Measurements from ENCODE around the gene SGCG.
"Not testable (repeated sequence)": the region's sequence is repeated elsewhere in the genome, so short reads cannot be mapped to it uniquely, and the experiment has no call there.

SGCG gene

GRCh38 chr13:23180711-23181110 lies at the start of gene SGCG:
TSS of gene SGCG (plus strand) at chr13:23180979. CDS start at chr13:23203695, 22,716 bp downstream.
- no peak for DNase-seq

- DNase-seq: no peak
Observed at GRCh38 chr13:23134542-23134941, 46.2 kb upstream of the SGCG start.

GRCh38 chr13:23140492-23140891 lies 40.3 kb upstream of the SGCG start:
- DNase-seq: no peak

- no peak for DNase-seq
Observed at GRCh38 chr13:23141964-23142363, 38.8 kb upstream of the SGCG start.

- not testable (repeated sequence) for DNase-seq
Observed at GRCh38 chr13:23142607-23143006, 38.2 kb upstream of the SGCG start.

GRCh38 chr13:23144431-23144830 lies 36.3 kb upstream of the SGCG start:
- no peak for DNase-seq

GRCh38 chr13:23146006-23146405 lies 34.8 kb upstream of the SGCG start:
- no peak for DNase-seq

- DNase-seq: no peak
Observed at GRCh38 chr13:23146811-23147625, 33.8 kb upstream of the SGCG start.

GRCh38 chr13:23147827-23148226 lies 33.0 kb upstream of the SGCG start:
- DNase-seq: no peak

- DNase-seq: no peak
Observed at GRCh38 chr13:23157781-23158180, 23.0 kb upstream of the SGCG start.

GRCh38 chr13:23159205-23159759 lies 21.5 kb upstream of the SGCG start:
- DNase-seq: no peak

GRCh38 chr13:23159760-23160637 lies 20.8 kb upstream of the SGCG start:
- DNase-seq: no peak

GRCh38 chr13:23160638-23161480 lies 19.9 kb upstream of the SGCG start:
- DNase-seq: no peak

GRCh38 chr13:23161481-23161825 lies 19.3 kb upstream of the SGCG start:
- no peak for DNase-seq

- no peak for DNase-seq
Observed at GRCh38 chr13:23175920-23176319, 4.9 kb upstream of the SGCG start.

GRCh38 chr13:23182142-23182541 lies 1.4 kb downstream of the SGCG start:
- no peak for DNase-seq

- no peak for DNase-seq
Observed at GRCh38 chr13:23183292-23183691, 2.5 kb downstream of the SGCG start.

- DNase-seq: no peak
Observed at GRCh38 chr13:23185542-23185941, 4.8 kb downstream of the SGCG start.

GRCh38 chr13:23201870-23202269 lies 21.1 kb downstream of the SGCG start:
- DNase-seq: no peak

- no peak for DNase-seq
Observed at GRCh38 chr13:23202383-23202782, 21.6 kb downstream of the SGCG start.

GRCh38 chr13:23203516-23203915 lies 22.7 kb downstream of the SGCG start:
- no peak for DNase-seq

- DNase-seq: no peak
Observed at GRCh38 chr13:23205807-23206206, 25.0 kb downstream of the SGCG start.

GRCh38 chr13:23212671-23213070 lies 31.9 kb downstream of the SGCG start:
- no peak for DNase-seq

Data from NCI-H1417 treated with DMSO at 0.1 percent for 48 hours (cell line).